ENCODE results near the gene GPR137. TPM values are rescaled to one million over a fixed set of nuclear protein-coding genes. Genes with fewer than 3 reads are reported as not detected.

The GPR137 gene
- polyA plus RNA-seq, 1 donor from 2014 or later = 34.1 TPM

DNA sequence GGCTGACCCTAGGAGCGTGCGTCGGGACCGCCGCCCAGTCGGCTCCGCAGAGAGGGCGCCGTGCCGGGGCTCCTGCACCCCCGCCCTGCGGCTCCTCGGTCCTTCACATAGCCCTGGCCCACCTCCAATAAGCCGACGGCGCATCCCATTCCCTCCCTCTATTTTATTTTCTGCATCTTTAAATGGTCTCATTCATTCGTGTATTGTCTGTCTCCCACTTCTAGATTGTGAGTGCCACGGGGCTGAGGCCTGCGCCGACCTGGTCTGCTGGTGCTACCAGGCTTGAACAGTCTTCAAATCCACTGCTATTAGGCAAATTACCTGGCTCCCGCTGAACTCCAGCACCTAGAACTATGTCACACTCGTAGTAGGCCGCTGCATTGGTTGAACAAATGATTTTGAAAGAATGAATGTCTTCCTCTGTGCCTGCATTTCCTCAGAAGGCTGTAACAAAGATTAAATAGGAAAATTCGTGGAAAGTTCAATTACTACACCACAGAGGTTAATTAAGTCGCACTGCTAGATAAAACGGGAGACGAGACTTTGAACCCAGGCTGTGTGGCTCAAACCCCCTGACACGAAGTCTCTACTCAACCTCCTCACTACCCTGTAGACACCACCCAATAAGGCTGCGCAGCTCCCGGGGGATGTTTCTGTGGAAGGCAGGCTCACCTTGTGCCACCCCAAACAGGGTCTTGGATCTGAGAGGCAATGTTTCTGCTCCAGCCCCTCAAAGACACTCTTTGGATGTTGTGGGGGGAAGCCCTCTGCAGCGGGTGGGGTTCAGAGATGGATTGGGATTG is 37.7 kb upstream of the GPR137 start:
- Histone ChIP-seq H4K20me1 (ENCODE audit: insufficient read depth) (no peaks in the 10 kb centered on the region), H3K27ac (ENCODE audit: low read length) (no peak overlapping the region), H3K9me3 (ENCODE audit: low read length) (no peaks in the 10 kb centered on the region), H3K9ac (ENCODE audit: low read length) (peak overlapping the region; percentile 85), H3K4me2 (ENCODE audit: low read length) (no peak overlapping the region), H3K9me2 (ENCODE audit: insufficient read depth, low read length) (no peaks in the 10 kb centered on the region), H3K36me3 (ENCODE audit: insufficient read depth, low read length) (no peaks in the 10 kb centered on the region), H3K4me3 (ENCODE audit: low read length) (peak overlapping the region; percentile 84), H3K27me3 (ENCODE audit: insufficient read depth, low read depth, low read length) (peaks cover 8% of the 10 kb centered on the region), H3K79me2 (replicated peaks; ENCODE audit: insufficient read depth, low read length) (peaks cover 13% of the 10 kb centered on the region), H2AFZ (ENCODE audit: low read depth, low read length) (no peak overlapping the region), H3F3A (ENCODE audit: insufficient read depth, low read length, poor library complexity, severe bottlenecking) (no peaks in the 10 kb centered on the region)
- peak; percentile 14 for TF ChIP-seq TAF1 (IDR thresholded peaks at IDR 0.05; ENCODE audit: low read depth)
- TF ChIP-seq MXI1 (conservative IDR thresholded peaks at IDR 0.05; ENCODE audit: poor library complexity, severe bottlenecking) = no peak

DNA sequence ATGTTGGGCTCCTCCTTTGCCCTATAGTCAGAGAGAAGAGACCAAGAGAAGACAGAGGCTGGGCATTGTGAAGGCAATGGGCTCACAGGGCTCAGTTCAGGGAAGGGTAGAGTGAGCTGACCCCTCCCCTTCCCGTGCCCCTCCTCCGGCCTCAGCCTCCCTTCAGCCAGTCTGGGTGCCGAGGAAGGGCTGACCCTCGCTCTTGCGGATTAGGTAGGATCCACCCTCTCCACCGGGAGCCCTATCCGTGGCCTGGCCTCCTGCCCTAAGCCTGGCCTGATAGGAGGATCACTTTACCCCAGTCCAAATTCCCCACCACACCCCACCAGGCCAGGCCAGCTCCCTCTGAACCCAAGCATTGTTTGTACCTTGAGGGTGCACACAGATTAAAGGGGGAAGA is 37.1 kb upstream of the GPR137 start:
- no peak overlapping the region for H3K4me3 ChIP-seq (ENCODE audit: low read length)
- no peaks in the 10 kb centered on the region for H3F3A ChIP-seq (ENCODE audit: insufficient read depth, low read length, poor library complexity, severe bottlenecking)
- H3K9me3 ChIP-seq (ENCODE audit: low read length) = no peaks in the 10 kb centered on the region
- no peak overlapping the region for H3K27ac ChIP-seq (ENCODE audit: low read length)
- H2AFZ ChIP-seq (ENCODE audit: low read depth, low read length) = no peak overlapping the region
- H3K4me2 ChIP-seq (ENCODE audit: low read length) = no peak overlapping the region
- peaks cover 13% of the 10 kb centered on the region for H3K79me2 ChIP-seq (replicated peaks; ENCODE audit: insufficient read depth, low read length)
- H3K9me2 ChIP-seq (ENCODE audit: insufficient read depth, low read length) = no peaks in the 10 kb centered on the region
- H3K27me3 ChIP-seq (ENCODE audit: insufficient read depth, low read depth, low read length) = peaks cover 8% of the 10 kb centered on the region
- no peaks in the 10 kb centered on the region for H3K36me3 ChIP-seq (ENCODE audit: insufficient read depth, low read length)
- H4K20me1 ChIP-seq (ENCODE audit: insufficient read depth) = no peaks in the 10 kb centered on the region
- no peak overlapping the region for H3K9ac ChIP-seq (ENCODE audit: low read length)
- no peak for TF ChIP-seq EZH2 (IDR thresholded peaks at IDR 0.05; ENCODE audit: borderline replicate concordance, insufficient read depth, low read length, poor library complexity, severe bottlenecking)
- no peak for TF ChIP-seq EP300 (conservative IDR thresholded peaks at IDR 0.05; ENCODE audit: poor library complexity, severe bottlenecking)
- TF ChIP-seq, protein P1, sequence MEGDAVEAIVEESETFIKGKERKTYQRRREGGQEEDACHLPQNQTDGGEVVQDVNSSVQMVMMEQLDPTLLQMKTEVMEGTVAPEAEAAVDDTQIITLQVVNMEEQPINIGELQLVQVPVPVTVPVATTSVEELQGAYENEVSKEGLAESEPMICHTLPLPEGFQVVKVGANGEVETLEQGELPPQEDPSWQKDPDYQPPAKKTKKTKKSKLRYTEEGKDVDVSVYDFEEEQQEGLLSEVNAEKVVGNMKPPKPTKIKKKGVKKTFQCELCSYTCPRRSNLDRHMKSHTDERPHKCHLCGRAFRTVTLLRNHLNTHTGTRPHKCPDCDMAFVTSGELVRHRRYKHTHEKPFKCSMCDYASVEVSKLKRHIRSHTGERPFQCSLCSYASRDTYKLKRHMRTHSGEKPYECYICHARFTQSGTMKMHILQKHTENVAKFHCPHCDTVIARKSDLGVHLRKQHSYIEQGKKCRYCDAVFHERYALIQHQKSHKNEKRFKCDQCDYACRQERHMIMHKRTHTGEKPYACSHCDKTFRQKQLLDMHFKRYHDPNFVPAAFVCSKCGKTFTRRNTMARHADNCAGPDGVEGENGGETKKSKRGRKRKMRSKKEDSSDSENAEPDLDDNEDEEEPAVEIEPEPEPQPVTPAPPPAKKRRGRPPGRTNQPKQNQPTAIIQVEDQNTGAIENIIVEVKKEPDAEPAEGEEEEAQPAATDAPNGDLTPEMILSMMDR (IDR thresholded peaks at IDR 0.05; ENCODE audit: poor library complexity, severe bottlenecking) = no peak
- TF ChIP-seq POLR2AphosphoS5 (IDR thresholded peaks at IDR 0.05) = no peak
- TF ChIP-seq, protein P2, sequence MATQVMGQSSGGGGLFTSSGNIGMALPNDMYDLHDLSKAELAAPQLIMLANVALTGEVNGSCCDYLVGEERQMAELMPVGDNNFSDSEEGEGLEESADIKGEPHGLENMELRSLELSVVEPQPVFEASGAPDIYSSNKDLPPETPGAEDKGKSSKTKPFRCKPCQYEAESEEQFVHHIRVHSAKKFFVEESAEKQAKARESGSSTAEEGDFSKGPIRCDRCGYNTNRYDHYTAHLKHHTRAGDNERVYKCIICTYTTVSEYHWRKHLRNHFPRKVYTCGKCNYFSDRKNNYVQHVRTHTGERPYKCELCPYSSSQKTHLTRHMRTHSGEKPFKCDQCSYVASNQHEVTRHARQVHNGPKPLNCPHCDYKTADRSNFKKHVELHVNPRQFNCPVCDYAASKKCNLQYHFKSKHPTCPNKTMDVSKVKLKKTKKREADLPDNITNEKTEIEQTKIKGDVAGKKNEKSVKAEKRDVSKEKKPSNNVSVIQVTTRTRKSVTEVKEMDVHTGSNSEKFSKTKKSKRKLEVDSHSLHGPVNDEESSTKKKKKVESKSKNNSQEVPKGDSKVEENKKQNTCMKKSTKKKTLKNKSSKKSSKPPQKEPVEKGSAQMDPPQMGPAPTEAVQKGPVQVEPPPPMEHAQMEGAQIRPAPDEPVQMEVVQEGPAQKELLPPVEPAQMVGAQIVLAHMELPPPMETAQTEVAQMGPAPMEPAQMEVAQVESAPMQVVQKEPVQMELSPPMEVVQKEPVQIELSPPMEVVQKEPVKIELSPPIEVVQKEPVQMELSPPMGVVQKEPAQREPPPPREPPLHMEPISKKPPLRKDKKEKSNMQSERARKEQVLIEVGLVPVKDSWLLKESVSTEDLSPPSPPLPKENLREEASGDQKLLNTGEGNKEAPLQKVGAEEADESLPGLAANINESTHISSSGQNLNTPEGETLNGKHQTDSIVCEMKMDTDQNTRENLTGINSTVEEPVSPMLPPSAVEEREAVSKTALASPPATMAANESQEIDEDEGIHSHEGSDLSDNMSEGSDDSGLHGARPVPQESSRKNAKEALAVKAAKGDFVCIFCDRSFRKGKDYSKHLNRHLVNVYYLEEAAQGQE (IDR thresholded peaks at IDR 0.05; ENCODE audit: borderline replicate concordance) = no peak
- TF ChIP-seq TAF1 (IDR thresholded peaks at IDR 0.05; ENCODE audit: low read depth) = no peak
- no peak for TF ChIP-seq RAD21 (conservative IDR thresholded peaks at IDR 0.05)
- TF ChIP-seq SMC3 (conservative IDR thresholded peaks at IDR 0.05; ENCODE audit: poor library complexity) = no peak
- no peak for TF ChIP-seq MXI1 (conservative IDR thresholded peaks at IDR 0.05; ENCODE audit: poor library complexity, severe bottlenecking)

All from neural cell (in vitro differentiated cells).